WTC11 (cell line): ENCODE results near the gene ROR2. TPM values are rescaled to one million over a fixed set of nuclear protein-coding genes. Genes with fewer than 3 reads are reported as not detected.

Experiments
- ATAC-seq: fragments of 200-7000 bp; cut with Tn5 transposase; 2 replicates; pipeline ENCODE4 v1.10.0; 2021; ENCODE audit warnings: mild to moderate bottlenecking, moderate library complexity
- CTCF ChIA-PET: fragments of 300-600 bp; sonication (Branson Sonifier 250); formaldehyde crosslinking; loops from one replicate; lab custom pipeline; 2021; ENCODE audit warnings: antibody characterized with exemption; lab: Charles Lee
- POLR2A ChIA-PET: fragments of 350-600 bp; sonication (Branson Sonifier 250); formaldehyde crosslinking; loops from one replicate; lab custom pipeline; 2021; ENCODE audit warnings: antibody characterized with exemption; lab: Charles Lee
- DNase-seq: peaks from one replicate; pipeline ENCODE4 v3.0.0; 2021; ENCODE audit warnings: low spot score
- H3K27ac Mint-ChIP-seq: 2 replicates; pipeline ENCODE4 v1.8.0; 2021; ENCODE audit warnings: mixed read lengths
- H3K27me3 Mint-ChIP-seq: 2 replicates; pipeline ENCODE4 v1.8.0; 2021; ENCODE audit warnings: low read depth, mild to moderate bottlenecking, moderate library complexity, mixed read lengths
- H3K36me3 Mint-ChIP-seq: 2 replicates; pipeline ENCODE4 v1.8.0; 2021; ENCODE audit warnings: mixed read lengths
- H3K4me1 Mint-ChIP-seq: 2 replicates; pipeline ENCODE4 v1.8.0; 2022; ENCODE audit warnings: mixed read lengths
- H3K4me3 Mint-ChIP-seq: 2 replicates; pipeline ENCODE4 v1.8.0; 2021; ENCODE audit warnings: mild to moderate bottlenecking, moderate library complexity, mixed read lengths
- H3K9me3 Mint-ChIP-seq: 2 replicates; pipeline ENCODE4 v1.8.0; 2021; ENCODE audit warnings: mixed read lengths
- CBFB ChIP-seq: sonication (generic); formaldehyde crosslinking; IDR thresholded peaks from 2 replicates; pipeline ENCODE4 v1.8.1; 2022; ENCODE audit warnings: mild to moderate bottlenecking, low read depth, missing genetic modification reagents
- GRHL2 ChIP-seq: fragments of 250-450 bp; sonication (Bioruptor Pico); IDR thresholded peaks from 2 replicates; pipeline ENCODE4 v1.8.0; 2022; ENCODE audit warnings: mild to moderate bottlenecking, moderate library complexity; ENCODE audit not compliant: insufficient replicate concordance, severe bottlenecking
- MXD4 ChIP-seq: fragments of 250-450 bp; sonication (Bioruptor Pico); IDR thresholded peaks from 2 replicates; pipeline ENCODE4 v1.8.0; 2021; ENCODE audit warnings: mild to moderate bottlenecking, moderate library complexity, borderline replicate concordance
- NFYB ChIP-seq: sonication (generic); formaldehyde crosslinking; conservative IDR thresholded peaks from 2 replicates; pipeline ENCODE4 v1.8.0; 2022; ENCODE audit warnings: low read depth, missing genetic modification reagents
- NR2C2 ChIP-seq: sonication (generic); formaldehyde crosslinking; IDR thresholded peaks from 2 replicates; pipeline ENCODE4 v1.8.0; 2022; ENCODE audit warnings: mild to moderate bottlenecking, missing genetic modification reagents
- PRRX2 ChIP-seq: fragments of 250-450 bp; sonication (Bioruptor Pico); IDR thresholded peaks from 2 replicates; pipeline ENCODE4 v1.8.0; 2021; ENCODE audit warnings: mild to moderate bottlenecking
- RELA ChIP-seq: sonication (generic); formaldehyde crosslinking; IDR thresholded peaks from 2 replicates; pipeline ENCODE4 v1.8.1; 2022; ENCODE audit warnings: missing genetic modification reagents, mild to moderate bottlenecking, borderline replicate concordance
- total RNA-seq: library from RNA; stranded (reverse); gene quantifications from 3 replicates; pipeline ENCODE4 v1.2.3, GENCODE V29; 2021
- TF ChIP-seq, protein P1 (sequence below): fragments of 250-450 bp; sonication (Bioruptor Pico); IDR thresholded peaks from 2 replicates; pipeline ENCODE4 v1.9.0; 2021; ENCODE audit warnings: mild to moderate bottlenecking, borderline replicate concordance
- TF ChIP-seq, protein P2 (sequence below): sonication (generic); formaldehyde crosslinking; IDR thresholded peaks from 2 replicates; pipeline ENCODE4 v1.8.1; 2022; ENCODE audit warnings: low read depth, missing genetic modification reagents, borderline replicate concordance
- TF ChIP-seq, protein P3 (sequence below): fragments of 200-600 bp; IDR thresholded peaks from 2 replicates; pipeline ENCODE4 v1.8.0; 2022; ENCODE audit warnings: antibody characterized with exemption
- TF ChIP-seq, protein P4 (sequence below): fragments of 250-450 bp; sonication (Bioruptor Pico); IDR thresholded peaks from 2 replicates; pipeline ENCODE4 v2.1.2; 2022; ENCODE audit warnings: mild to moderate bottlenecking, moderate library complexity
- TF ChIP-seq, protein P5 (sequence below): sonication (generic); formaldehyde crosslinking; conservative IDR thresholded peaks from 2 replicates; pipeline ENCODE4 v1.8.1; 2022; ENCODE audit warnings: mild to moderate bottlenecking, missing genetic modification reagents
- TF ChIP-seq, protein P6 (sequence below): sonication (generic); formaldehyde crosslinking; IDR thresholded peaks from 2 replicates; pipeline ENCODE4 v1.8.1; 2023; ENCODE audit warnings: mild to moderate bottlenecking, moderate library complexity, missing genetic modification reagents
- TF ChIP-seq, protein P7 (sequence below): fragments of 250-450 bp; sonication (Bioruptor Pico); IDR thresholded peaks from 2 replicates; pipeline ENCODE4 v1.9.0; 2021; ENCODE audit warnings: mild to moderate bottlenecking
- TF ChIP-seq, protein P8 (sequence below): sonication (generic); formaldehyde crosslinking; IDR thresholded peaks from 2 replicates; pipeline ENCODE4 v1.8.0; 2022; ENCODE audit warnings: mild to moderate bottlenecking, missing genetic modification reagents

ROR2 gene
- total RNA-seq, 1 experiment from 2014 or later, result 19.8 TPM

DNA sequence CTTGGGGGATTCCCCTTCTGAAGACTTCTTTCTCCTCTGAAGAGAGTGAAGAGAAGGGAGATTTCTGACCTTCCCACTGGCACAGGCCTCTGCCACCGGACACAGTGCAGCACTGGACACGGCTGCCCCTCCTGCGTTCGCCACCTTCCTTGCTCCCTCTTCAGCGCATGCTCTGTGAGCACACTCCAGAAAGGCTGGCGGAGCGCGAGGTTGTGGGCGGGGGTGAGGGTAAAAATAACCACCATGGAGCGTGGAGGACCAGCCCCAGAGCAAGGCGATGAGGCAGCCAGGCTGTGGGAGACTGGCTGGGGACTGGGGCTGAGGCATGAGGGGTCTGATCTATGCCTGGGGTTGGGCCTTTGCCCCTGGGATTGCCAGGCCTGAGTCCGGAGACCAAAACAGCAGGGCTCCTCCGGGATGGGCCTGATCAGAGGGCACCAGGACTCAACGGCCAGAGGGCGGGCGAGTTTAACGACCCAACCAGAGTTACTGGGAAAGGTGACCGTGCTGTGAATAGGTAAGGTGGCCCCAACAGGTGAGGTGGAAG is 97.2 kb downstream of the ROR2 start (continued):
- TF ChIP-seq, protein P1, sequence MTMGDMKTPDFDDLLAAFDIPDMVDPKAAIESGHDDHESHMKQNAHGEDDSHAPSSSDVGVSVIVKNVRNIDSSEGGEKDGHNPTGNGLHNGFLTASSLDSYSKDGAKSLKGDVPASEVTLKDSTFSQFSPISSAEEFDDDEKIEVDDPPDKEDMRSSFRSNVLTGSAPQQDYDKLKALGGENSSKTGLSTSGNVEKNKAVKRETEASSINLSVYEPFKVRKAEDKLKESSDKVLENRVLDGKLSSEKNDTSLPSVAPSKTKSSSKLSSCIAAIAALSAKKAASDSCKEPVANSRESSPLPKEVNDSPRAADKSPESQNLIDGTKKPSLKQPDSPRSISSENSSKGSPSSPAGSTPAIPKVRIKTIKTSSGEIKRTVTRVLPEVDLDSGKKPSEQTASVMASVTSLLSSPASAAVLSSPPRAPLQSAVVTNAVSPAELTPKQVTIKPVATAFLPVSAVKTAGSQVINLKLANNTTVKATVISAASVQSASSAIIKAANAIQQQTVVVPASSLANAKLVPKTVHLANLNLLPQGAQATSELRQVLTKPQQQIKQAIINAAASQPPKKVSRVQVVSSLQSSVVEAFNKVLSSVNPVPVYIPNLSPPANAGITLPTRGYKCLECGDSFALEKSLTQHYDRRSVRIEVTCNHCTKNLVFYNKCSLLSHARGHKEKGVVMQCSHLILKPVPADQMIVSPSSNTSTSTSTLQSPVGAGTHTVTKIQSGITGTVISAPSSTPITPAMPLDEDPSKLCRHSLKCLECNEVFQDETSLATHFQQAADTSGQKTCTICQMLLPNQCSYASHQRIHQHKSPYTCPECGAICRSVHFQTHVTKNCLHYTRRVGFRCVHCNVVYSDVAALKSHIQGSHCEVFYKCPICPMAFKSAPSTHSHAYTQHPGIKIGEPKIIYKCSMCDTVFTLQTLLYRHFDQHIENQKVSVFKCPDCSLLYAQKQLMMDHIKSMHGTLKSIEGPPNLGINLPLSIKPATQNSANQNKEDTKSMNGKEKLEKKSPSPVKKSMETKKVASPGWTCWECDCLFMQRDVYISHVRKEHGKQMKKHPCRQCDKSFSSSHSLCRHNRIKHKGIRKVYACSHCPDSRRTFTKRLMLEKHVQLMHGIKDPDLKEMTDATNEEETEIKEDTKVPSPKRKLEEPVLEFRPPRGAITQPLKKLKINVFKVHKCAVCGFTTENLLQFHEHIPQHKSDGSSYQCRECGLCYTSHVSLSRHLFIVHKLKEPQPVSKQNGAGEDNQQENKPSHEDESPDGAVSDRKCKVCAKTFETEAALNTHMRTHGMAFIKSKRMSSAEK, result no peak
- no peak for TF ChIP-seq MXD4 (CRISPR knock-in tag)
- TF ChIP-seq, protein P2, sequence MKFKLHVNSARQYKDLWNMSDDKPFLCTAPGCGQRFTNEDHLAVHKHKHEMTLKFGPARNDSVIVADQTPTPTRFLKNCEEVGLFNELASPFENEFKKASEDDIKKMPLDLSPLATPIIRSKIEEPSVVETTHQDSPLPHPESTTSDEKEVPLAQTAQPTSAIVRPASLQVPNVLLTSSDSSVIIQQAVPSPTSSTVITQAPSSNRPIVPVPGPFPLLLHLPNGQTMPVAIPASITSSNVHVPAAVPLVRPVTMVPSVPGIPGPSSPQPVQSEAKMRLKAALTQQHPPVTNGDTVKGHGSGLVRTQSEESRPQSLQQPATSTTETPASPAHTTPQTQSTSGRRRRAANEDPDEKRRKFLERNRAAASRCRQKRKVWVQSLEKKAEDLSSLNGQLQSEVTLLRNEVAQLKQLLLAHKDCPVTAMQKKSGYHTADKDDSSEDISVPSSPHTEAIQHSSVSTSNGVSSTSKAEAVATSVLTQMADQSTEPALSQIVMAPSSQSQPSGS (CRISPR knock-in tag), result no peak
- TF ChIP-seq, protein P3, sequence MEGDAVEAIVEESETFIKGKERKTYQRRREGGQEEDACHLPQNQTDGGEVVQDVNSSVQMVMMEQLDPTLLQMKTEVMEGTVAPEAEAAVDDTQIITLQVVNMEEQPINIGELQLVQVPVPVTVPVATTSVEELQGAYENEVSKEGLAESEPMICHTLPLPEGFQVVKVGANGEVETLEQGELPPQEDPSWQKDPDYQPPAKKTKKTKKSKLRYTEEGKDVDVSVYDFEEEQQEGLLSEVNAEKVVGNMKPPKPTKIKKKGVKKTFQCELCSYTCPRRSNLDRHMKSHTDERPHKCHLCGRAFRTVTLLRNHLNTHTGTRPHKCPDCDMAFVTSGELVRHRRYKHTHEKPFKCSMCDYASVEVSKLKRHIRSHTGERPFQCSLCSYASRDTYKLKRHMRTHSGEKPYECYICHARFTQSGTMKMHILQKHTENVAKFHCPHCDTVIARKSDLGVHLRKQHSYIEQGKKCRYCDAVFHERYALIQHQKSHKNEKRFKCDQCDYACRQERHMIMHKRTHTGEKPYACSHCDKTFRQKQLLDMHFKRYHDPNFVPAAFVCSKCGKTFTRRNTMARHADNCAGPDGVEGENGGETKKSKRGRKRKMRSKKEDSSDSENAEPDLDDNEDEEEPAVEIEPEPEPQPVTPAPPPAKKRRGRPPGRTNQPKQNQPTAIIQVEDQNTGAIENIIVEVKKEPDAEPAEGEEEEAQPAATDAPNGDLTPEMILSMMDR, result no peak
- TF ChIP-seq, protein P4, sequence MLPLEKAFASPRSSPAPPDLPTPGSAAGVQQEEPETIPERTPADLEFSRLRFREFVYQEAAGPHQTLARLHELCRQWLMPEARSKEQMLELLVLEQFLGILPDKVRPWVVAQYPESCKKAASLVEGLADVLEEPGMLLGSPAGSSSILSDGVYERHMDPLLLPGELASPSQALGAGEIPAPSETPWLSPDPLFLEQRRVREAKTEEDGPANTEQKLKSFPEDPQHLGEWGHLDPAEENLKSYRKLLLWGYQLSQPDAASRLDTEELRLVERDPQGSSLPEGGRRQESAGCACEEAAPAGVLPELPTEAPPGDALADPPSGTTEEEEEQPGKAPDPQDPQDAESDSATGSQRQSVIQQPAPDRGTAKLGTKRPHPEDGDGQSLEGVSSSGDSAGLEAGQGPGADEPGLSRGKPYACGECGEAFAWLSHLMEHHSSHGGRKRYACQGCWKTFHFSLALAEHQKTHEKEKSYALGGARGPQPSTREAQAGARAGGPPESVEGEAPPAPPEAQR (CRISPR knock-in tag), result no peak
- TF ChIP-seq NFYB (CRISPR knock-in tag), result no peak

DNA sequence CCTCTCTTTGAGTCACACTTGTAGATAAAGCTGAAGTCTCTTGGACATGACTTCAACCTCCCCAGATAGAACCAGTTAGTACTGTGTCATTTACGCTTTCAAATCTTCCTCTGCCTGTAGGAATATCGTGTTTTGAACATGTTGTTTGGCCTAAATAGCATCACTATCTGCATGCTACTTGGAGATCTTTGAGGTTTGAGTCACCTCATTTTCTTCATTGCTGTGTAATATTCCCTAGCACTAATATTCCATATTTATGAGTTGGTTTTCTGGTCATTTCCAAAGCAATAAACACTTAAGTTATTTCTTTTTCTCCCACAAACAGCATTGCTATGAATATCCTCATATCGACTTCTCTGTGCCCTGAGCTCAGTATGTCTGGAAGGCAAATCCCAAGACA is 100.3 kb downstream of the ROR2 start:
- Mint-ChIP-seq H3K4me1 (peaks cover 35% of the 10 kb centered on the region), H3K27ac (no peak overlapping the region), H3K9me3 (no peaks in the 10 kb centered on the region), H3K27me3 (no peaks in the 10 kb centered on the region), H3K36me3 (no peaks in the 10 kb centered on the region), H3K4me3 (no peak overlapping the region)
- ChIA-PET POLR2A (no interaction called here), CTCF (interaction anchor here (0.6 kb wide), 1 partner anchor 15 kb away, joined by 4 read pairs; no protein-coding TSS in a partner anchor)
- DNase-seq, result no peak
- no peak for ATAC-seq
- TF ChIP-seq, protein P5, sequence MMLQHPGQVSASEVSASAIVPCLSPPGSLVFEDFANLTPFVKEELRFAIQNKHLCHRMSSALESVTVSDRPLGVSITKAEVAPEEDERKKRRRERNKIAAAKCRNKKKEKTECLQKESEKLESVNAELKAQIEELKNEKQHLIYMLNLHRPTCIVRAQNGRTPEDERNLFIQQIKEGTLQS (CRISPR knock-in tag), result no peak
- no peak for TF ChIP-seq NR2C2 (CRISPR knock-in tag)
- no peak for TF ChIP-seq NFYB (CRISPR knock-in tag)
- TF ChIP-seq, protein P6, sequence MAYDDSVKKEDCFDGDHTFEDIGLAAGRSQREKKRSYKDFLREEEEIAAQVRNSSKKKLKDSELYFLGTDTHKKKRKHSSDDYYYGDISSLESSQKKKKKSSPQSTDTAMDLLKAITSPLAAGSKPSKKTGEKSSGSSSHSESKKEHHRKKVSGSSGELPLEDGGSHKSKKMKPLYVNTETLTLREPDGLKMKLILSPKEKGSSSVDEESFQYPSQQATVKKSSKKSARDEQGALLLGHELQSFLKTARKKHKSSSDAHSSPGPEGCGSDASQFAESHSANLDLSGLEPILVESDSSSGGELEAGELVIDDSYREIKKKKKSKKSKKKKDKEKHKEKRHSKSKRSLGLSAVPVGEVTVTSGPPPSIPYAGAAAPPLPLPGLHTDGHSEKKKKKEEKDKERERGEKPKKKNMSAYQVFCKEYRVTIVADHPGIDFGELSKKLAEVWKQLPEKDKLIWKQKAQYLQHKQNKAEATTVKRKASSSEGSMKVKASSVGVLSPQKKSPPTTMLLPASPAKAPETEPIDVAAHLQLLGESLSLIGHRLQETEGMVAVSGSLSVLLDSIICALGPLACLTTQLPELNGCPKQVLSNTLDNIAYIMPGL (CRISPR knock-in tag), result no peak
- no peak for TF ChIP-seq GRHL2 (CRISPR knock-in tag)
- no peak for TF ChIP-seq CBFB (CRISPR knock-in tag)
- no peak for TF ChIP-seq RELA (CRISPR knock-in tag)
- no peak for TF ChIP-seq PRRX2 (CRISPR knock-in tag)
- no peak for TF ChIP-seq MXD4 (CRISPR knock-in tag)
- TF ChIP-seq, protein P7, sequence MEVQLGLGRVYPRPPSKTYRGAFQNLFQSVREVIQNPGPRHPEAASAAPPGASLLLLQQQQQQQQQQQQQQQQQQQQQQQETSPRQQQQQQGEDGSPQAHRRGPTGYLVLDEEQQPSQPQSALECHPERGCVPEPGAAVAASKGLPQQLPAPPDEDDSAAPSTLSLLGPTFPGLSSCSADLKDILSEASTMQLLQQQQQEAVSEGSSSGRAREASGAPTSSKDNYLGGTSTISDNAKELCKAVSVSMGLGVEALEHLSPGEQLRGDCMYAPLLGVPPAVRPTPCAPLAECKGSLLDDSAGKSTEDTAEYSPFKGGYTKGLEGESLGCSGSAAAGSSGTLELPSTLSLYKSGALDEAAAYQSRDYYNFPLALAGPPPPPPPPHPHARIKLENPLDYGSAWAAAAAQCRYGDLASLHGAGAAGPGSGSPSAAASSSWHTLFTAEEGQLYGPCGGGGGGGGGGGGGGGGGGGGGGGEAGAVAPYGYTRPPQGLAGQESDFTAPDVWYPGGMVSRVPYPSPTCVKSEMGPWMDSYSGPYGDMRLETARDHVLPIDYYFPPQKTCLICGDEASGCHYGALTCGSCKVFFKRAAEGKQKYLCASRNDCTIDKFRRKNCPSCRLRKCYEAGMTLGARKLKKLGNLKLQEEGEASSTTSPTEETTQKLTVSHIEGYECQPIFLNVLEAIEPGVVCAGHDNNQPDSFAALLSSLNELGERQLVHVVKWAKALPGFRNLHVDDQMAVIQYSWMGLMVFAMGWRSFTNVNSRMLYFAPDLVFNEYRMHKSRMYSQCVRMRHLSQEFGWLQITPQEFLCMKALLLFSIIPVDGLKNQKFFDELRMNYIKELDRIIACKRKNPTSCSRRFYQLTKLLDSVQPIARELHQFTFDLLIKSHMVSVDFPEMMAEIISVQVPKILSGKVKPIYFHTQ (CRISPR knock-in tag), result no peak
- TF ChIP-seq, protein P8, sequence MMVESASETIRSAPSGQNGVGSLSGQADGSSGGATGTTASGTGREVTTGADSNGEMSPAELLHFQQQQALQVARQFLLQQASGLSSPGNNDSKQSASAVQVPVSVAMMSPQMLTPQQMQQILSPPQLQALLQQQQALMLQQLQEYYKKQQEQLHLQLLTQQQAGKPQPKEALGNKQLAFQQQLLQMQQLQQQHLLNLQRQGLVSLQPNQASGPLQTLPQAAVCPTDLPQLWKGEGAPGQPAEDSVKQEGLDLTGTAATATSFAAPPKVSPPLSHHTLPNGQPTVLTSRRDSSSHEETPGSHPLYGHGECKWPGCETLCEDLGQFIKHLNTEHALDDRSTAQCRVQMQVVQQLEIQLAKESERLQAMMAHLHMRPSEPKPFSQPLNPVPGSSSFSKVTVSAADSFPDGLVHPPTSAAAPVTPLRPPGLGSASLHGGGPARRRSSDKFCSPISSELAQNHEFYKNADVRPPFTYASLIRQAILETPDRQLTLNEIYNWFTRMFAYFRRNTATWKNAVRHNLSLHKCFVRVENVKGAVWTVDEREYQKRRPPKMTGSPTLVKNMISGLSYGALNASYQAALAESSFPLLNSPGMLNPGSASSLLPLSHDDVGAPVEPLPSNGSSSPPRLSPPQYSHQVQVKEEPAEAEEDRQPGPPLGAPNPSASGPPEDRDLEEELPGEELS (CRISPR knock-in tag), result no peak
